Activated naive CD4-positive, alpha-beta T cell treated with anti-CD3 and anti-CD28 coated beads, Interleukin-2, amount 10 ng/mL, durations not matched to agents 7 days and 5 days (primary cell): ENCODE data around the gene ARMC2.
A peak's percentile ranks its signal among the peaks of the same experiment; 100 is the strongest.

Experiments used
- CTCF ChIA-PET: fragments of 350-600 bp; sonication (Branson Sonifier 250); formaldehyde crosslinking; loops from one replicate; lab custom pipeline; 2021; ENCODE audit warnings: antibody characterized with exemption; lab: Charles Lee
- DNase-seq: peaks from one replicate; pipeline ENCODE4 v3.0.0-alpha.2; 2020
- H3K27ac Mint-ChIP-seq: one replicate; pipeline ENCODE4 v1.8.0; 2021; ENCODE audit warnings: mild to moderate bottlenecking, moderate library complexity, mixed read lengths
- H3K27me3 Mint-ChIP-seq: one replicate; pipeline ENCODE4 v1.8.0; 2021; ENCODE audit warnings: mild to moderate bottlenecking, mixed read lengths
- H3K36me3 Mint-ChIP-seq: one replicate; pipeline ENCODE4 v1.8.0; 2021; ENCODE audit warnings: mixed read lengths
- H3K4me1 Mint-ChIP-seq: one replicate; pipeline ENCODE4 v1.8.0; 2021; ENCODE audit warnings: mixed read lengths
- H3K4me3 Mint-ChIP-seq: one replicate; pipeline ENCODE4 v1.8.0; 2021; ENCODE audit warnings: mild to moderate bottlenecking, moderate library complexity, mixed read lengths
- H3K9me3 Mint-ChIP-seq: one replicate; pipeline ENCODE4 v1.8.0; 2021; ENCODE audit warnings: mixed read lengths

The ARMC2 gene, protein sequence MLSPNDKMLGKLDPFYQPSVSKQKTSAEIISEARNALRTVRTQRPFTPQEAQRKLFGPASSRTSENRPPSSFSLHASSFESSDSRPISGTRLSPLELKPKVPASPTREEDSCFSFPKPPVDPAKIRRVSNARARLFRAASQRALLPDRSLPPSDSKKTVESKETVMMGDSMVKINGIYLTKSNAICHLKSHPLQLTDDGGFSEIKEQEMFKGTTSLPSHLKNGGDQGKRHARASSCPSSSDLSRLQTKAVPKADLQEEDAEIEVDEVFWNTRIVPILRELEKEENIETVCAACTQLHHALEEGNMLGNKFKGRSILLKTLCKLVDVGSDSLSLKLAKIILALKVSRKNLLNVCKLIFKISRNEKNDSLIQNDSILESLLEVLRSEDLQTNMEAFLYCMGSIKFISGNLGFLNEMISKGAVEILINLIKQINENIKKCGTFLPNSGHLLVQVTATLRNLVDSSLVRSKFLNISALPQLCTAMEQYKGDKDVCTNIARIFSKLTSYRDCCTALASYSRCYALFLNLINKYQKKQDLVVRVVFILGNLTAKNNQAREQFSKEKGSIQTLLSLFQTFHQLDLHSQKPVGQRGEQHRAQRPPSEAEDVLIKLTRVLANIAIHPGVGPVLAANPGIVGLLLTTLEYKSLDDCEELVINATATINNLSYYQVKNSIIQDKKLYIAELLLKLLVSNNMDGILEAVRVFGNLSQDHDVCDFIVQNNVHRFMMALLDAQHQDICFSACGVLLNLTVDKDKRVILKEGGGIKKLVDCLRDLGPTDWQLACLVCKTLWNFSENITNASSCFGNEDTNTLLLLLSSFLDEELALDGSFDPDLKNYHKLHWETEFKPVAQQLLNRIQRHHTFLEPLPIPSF

DNA sequence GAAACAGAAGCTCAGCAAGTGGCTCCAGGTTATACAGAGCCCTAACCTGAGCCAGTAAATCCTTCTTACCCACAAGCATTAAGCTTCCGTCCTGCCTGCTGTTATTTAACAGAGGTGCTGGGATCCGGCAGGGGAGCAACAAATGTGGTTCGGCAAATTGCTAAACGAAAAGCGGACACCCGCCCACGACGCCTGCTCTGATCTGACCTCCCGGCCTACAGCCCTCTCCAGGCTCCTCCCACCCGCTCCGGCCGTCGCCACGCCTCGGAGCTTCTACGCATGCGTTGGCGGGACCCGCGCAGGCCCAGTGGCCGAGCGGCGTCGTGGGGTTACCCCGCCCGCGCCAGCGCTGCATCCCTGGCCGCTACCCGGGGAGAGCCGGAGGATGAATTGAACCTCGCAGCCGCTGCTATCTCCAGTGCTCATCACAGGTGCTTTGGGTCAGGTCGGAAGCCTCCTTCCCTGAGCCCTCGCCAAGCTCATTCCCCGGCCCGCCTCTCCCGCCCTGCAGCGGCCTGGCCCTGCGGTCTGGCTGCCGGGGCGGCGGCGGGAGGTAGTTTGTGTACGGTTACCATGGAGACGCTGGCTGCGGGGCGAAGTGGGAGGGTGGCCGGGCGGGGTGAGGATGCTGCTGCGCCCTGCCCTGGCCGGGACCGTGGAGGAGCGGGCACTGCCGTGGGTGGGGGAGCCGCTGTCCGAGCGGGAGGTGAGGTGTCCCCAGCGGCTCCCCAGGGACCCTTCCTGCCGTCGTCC is at the start of gene ARMC2:
TSS of gene ARMC2 (plus strand) at position 307 of the 753 bp plus-strand sequence. CDS start 5,846 bp downstream, outside the sequence.
- Mint-ChIP-seq H3K36me3 (peaks cover 3% of the 10 kb centered on the region), H3K9me3 (no peaks in the 10 kb centered on the region), H3K27me3 (peaks cover 29% of the 10 kb centered on the region), H3K4me1 (peaks cover 26% of the 10 kb centered on the region), H3K4me3 (peak within 1 kb of the TSS; percentile 83), H3K27ac (peak within 1 kb of the TSS; percentile 75)
- CTCF ChIA-PET: interaction anchor here (0.6 to 2.3 kb wide), 7 partner anchors 11 to 307 kb away, joined by 3 to 6 read pairs (median 4); no protein-coding TSS in a partner anchor
- peak; percentile 86 for DNase-seq

DNA sequence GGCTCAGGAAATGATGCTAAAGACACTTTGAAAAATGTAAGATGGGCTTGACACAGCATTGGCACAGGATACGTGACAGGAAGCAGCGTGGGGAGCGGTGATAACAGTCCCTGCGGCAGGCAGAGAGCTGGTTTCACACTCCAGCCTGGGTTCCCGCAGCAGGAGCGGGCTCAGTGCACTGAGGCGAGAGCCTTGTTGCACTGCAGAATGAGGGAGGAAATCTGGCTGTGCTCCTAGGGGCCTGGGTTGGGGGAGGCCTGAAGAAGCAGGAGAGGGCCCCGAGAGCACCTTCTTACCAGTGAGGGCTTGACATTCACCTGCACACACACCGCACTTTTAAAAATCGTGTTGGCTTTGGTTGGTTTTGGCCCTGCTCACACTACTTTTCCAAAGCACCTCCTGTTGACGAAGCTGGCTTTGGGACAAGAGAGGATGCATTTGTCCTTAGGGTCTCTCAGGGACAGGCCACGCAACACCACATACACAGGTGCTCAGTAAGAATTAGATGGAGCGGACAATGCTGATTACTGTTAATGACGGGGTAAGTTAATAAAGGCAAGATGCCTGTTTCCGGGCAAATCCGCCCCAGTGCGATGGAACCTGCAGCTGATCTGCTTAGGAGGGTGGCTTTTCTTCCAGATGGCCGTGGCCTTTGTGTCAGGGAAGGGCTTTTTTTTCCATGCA is 49.4 kb upstream of the ARMC2 start:
- Mint-ChIP-seq H3K27me3 (peaks cover 9% of the 10 kb centered on the region), H3K4me1 (peaks cover 42% of the 10 kb centered on the region), H3K9me3 (no peaks in the 10 kb centered on the region), H3K27ac (peak overlapping the region; percentile 86), H3K36me3 (no peaks in the 10 kb centered on the region), H3K4me3 (peak overlapping the region; percentile 53)
- peak; percentile 82 for DNase-seq
- CTCF ChIA-PET: interaction anchor here (0.8 to 2.1 kb wide), 4 partner anchors 9 to 94 kb away, joined by 3 to 9 read pairs (median 5); no protein-coding TSS in a partner anchor

DNA sequence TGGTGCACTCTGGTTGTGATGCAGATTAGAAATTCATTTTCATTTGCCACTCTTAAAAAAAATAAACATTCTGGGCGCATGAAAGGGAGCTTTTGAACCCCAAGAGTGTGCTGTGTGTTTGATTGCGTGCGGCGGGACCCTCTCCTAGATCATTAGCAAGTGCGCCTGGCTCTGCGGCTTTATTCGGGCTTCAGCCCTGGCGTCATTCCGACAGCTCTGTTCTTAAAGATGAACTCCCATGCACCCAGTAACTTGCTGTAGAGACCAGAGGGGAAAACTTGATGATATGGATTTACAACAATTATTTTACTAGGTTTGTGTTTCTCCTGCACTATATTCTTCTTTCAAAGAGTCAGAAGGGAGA is 48.9 kb upstream of the ARMC2 start:
- Mint-ChIP-seq H3K4me3 (no peak overlapping the region), H3K27me3 (peaks cover 9% of the 10 kb centered on the region), H3K4me1 (peaks cover 42% of the 10 kb centered on the region), H3K27ac (no peak overlapping the region), H3K9me3 (no peaks in the 10 kb centered on the region), H3K36me3 (no peaks in the 10 kb centered on the region)
- CTCF ChIA-PET: no interaction called here
- DNase-seq: no peak

DNA sequence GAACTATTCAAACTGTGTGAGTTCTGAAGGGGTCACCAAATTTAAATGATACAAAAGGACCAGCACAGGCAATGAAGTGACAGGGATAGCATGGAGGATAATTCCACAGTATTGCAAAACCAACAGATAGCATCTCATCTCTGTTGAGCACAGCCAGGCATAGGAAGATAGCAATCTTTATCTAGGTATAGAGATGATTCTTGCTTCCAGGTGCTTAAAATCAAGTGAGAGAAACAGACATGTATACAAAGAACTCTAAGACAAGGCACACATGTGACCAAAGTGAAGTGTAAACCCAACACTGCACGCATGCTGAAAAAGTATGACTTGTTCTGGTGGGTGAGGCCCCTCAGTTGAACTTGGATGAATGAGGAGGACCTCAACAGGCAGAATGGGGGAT is 48.4 kb upstream of the ARMC2 start:
- no peaks in the 10 kb centered on the region for H3K9me3 Mint-ChIP-seq

DNA sequence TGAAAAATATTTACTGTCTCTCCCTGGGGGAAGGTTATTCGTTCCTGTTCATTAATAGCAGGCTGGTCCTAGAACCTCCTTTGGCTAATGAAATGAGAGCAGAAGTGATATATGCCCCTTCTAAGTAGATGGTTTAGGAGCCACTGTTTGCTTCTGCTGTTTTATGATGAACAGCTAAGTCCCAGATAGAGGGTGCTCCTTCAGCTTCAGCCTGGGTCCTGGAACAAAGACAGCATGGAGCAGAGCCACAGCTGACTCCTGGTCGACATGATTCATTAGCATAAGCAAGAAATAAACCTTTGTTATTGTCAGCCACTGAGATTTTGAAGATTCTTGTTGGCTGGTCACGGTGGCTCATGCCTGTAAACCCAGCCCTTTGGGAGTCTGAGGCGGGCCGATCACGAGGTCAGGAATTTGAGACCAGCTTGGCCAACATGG is 47.8 kb upstream of the ARMC2 start:
- no peaks in the 10 kb centered on the region for H3K9me3 Mint-ChIP-seq
- peaks cover 42% of the 10 kb centered on the region for H3K4me1 Mint-ChIP-seq
- peaks cover 3% of the 10 kb centered on the region for H3K27me3 Mint-ChIP-seq
- no peak overlapping the region for H3K27ac Mint-ChIP-seq
- no peak for DNase-seq
- H3K36me3 Mint-ChIP-seq: no peaks in the 10 kb centered on the region
- no peak overlapping the region for H3K4me3 Mint-ChIP-seq
- CTCF ChIA-PET: no interaction called here

More for the DNA sequence above, 48.4 kb upstream of the ARMC2 start:
- Mint-ChIP-seq H3K4me3 (no peak overlapping the region), H3K27me3 (peaks cover 5% of the 10 kb centered on the region), H3K27ac (no peak overlapping the region), H3K4me1 (peaks cover 42% of the 10 kb centered on the region), H3K36me3 (no peaks in the 10 kb centered on the region)
- CTCF ChIA-PET: no interaction called here
- DNase-seq: no peak

DNA sequence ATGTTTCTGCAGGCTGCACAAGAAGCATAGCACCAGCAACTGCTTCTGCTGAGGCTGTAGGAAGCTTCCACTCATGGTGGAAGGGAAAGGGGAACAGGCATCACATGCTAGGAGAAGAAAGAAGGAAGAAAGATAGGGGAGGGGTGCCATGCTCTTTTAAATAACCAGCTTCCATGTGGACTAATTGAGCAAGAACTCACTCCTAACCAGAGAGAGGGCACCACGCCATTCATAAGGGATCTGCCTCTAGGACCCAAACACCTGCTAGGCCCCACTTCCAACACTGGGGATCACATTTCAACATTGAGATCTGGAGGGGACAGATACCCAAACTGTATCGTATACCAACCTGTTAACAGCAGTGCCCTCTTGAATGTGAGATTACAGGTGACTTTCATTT is 46.9 kb upstream of the ARMC2 start:
- H3K4me3 Mint-ChIP-seq: no peak overlapping the region
- H3K36me3 Mint-ChIP-seq: no peaks in the 10 kb centered on the region
- no peaks in the 10 kb centered on the region for H3K9me3 Mint-ChIP-seq
- no peak for DNase-seq
- H3K27me3 Mint-ChIP-seq: peaks cover 8% of the 10 kb centered on the region
- no peak overlapping the region for H3K27ac Mint-ChIP-seq
- H3K4me1 Mint-ChIP-seq: peaks cover 48% of the 10 kb centered on the region
- CTCF ChIA-PET: no interaction called here

DNA sequence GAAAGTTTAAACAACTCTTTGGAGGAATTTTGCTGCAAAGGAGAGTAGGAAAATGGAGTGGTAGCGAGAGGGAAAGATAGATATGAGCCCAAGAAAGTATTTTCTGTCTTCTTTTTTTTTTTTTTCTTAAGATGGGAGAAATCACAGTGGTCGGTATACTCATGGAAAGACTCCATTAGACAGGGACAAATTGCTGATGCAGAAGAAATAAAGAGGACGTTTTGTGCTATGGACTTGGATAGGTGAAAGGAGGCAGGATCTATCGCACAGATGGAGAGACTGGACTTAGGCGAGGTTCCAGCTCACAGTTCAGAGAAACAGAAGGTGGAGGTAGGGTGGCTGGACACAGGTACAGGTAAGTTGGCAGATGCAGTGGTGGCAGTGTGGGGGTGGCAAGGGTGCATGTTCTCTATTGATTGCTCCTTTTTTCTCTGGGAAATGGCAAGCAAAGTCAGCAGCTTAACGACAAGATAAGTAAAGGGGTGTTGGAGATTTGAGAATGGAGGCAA is 44.2 kb upstream of the ARMC2 start:
- CTCF ChIA-PET: no interaction called here
- H3K36me3 Mint-ChIP-seq: no peaks in the 10 kb centered on the region
- peaks cover 8% of the 10 kb centered on the region for H3K27me3 Mint-ChIP-seq

DNA sequence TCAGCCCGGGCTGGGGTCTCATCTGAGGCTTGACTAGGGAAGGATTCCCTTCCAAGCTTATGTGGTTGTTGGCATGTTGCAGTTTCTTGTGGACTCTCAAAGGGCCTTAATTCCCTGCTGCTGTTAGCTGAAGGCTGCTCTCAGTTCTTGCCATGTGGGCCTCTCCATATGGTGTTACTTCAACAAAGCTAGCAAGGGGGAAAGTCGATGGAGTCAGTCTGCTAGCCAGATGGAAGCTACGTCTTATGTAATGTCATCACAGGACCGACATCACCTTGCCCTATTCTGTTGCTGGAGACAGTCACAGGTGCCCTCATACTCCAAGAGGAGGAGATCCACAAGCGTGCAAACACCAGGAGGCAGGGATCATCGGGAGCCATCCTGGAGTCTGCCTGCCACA is 43.3 kb upstream of the ARMC2 start:
- DNase-seq: no peak
- H3K27me3 Mint-ChIP-seq: peaks cover 16% of the 10 kb centered on the region
- CTCF ChIA-PET: no interaction called here
- H3K36me3 Mint-ChIP-seq: no peaks in the 10 kb centered on the region
- H3K27ac Mint-ChIP-seq: no peak overlapping the region
- H3K4me1 Mint-ChIP-seq: peaks cover 16% of the 10 kb centered on the region
- no peak overlapping the region for H3K4me3 Mint-ChIP-seq
- no peaks in the 10 kb centered on the region for H3K9me3 Mint-ChIP-seq

More for the DNA sequence above, 44.2 kb upstream of the ARMC2 start:
- no peak for DNase-seq
- Mint-ChIP-seq H3K9me3 (no peaks in the 10 kb centered on the region), H3K4me1 (peaks cover 25% of the 10 kb centered on the region), H3K27ac (no peak overlapping the region), H3K4me3 (no peak overlapping the region)

DNA sequence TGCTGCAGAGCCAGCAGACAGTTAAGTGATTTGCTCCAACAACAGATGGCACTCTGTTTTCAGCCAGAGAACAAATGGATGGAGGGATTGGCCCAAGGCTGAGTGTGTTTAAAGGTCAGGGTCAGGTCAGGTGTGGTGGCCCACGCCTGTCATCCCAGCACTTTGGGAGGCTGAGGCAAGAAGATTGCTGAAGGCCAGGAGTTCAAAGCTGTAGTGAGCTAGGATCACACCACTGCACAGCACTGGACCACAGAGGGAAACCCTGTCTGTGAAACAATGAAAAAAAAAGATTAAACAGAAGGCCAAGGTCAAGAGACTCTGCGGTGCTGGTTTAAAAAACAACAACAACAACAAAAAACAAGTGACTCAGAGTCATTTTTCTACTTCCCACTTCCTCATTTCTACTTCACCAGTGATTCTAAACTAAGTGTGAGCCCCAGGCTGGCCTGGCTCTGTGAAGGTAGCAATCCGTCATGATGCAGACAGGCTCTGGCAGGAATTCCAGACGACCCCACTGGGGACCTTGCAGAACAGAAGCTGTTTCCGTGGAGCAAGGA is 42.5 kb upstream of the ARMC2 start:
- peaks cover 14% of the 10 kb centered on the region for H3K4me1 Mint-ChIP-seq
- peaks cover 16% of the 10 kb centered on the region for H3K27me3 Mint-ChIP-seq
- no peaks in the 10 kb centered on the region for H3K36me3 Mint-ChIP-seq
- CTCF ChIA-PET: interaction anchor here (0.5 to 1.2 kb wide), 2 partner anchors 87 to 264 kb away, joined by 3 to 4 read pairs; no protein-coding TSS in a partner anchor
- DNase-seq: no peak
- no peak overlapping the region for H3K4me3 Mint-ChIP-seq
- H3K27ac Mint-ChIP-seq: no peak overlapping the region
- no peaks in the 10 kb centered on the region for H3K9me3 Mint-ChIP-seq

DNA sequence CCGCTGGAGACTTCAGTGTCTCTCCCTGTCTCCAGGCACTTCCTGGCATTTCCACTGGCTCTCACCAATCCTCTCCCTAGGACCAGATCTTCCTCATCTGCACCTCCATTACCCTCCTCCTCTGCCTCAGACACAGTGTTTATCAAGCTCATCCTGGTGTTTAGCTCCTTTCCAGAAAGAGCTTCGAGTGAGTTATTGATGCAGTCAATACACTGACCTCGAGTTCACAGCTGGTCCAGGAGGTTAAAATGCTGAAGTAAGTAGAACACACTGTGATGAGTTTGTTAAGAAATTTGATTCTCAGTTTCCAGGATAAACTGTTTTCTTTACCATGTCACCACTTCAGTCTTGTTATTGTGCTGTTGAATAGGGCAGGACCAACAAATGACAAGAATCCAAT is 42.1 kb upstream of the ARMC2 start:
- H3K9me3 Mint-ChIP-seq: no peaks in the 10 kb centered on the region
- H3K4me1 Mint-ChIP-seq: peaks cover 12% of the 10 kb centered on the region
- no peak overlapping the region for H3K27ac Mint-ChIP-seq
- CTCF ChIA-PET: interaction anchor here (0.5 to 1.2 kb wide), 2 partner anchors 86 to 265 kb away, joined by 3 to 4 read pairs; no protein-coding TSS in a partner anchor
- no peak overlapping the region for H3K4me3 Mint-ChIP-seq
- H3K27me3 Mint-ChIP-seq: peaks cover 16% of the 10 kb centered on the region
- DNase-seq: no peak
- no peaks in the 10 kb centered on the region for H3K36me3 Mint-ChIP-seq

DNA sequence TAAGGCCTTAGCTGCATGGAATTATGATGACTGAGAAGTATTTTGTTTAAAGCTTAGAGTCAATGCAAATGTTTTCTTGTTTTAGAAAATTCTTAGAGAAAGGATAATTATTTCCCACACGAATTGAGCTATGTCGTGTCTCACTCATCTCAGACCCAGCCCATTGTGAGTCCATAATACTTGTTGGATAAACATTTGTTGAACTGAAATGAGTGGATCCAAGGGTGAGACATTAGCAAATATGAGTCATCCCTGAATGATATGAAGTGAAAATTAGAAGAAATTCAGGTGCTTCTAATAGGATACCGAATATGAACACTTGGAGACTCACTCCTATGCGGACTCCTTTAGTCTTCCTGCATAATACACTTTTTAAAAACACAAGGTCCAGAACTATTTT is 41.6 kb upstream of the ARMC2 start:
- Mint-ChIP-seq H3K36me3 (no peaks in the 10 kb centered on the region), H3K9me3 (no peaks in the 10 kb centered on the region), H3K4me1 (peaks cover 8% of the 10 kb centered on the region), H3K27me3 (peaks cover 16% of the 10 kb centered on the region), H3K27ac (no peak overlapping the region), H3K4me3 (no peak overlapping the region)
- CTCF ChIA-PET: interaction anchor here (1.2 kb wide), 1 partner anchor 265 kb away, joined by 4 read pairs; no protein-coding TSS in a partner anchor
- no peak for DNase-seq

DNA sequence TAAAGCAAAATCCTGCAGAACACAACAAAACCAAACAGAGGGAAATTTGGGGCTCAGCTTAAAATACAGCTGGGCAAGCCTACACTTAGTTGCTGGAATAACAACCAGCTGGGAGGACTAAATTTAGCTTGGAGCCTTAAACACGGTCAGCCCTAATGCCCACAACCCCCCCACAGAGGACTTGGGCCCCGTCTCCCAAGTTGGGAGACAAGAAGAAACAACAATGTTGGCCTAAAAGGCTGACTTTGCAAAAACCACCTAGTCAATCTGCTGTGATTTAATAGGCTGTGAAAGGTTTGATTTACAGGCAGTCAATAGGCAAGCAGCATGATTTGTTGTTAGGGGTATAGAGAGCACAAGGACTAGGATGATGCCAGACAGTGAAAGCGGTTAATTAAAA is 40.3 kb upstream of the ARMC2 start:
- DNase-seq: no peak
- no peaks in the 10 kb centered on the region for H3K9me3 Mint-ChIP-seq
- peaks cover 7% of the 10 kb centered on the region for H3K4me1 Mint-ChIP-seq
- no peak overlapping the region for H3K4me3 Mint-ChIP-seq
- peaks cover 16% of the 10 kb centered on the region for H3K27me3 Mint-ChIP-seq
- CTCF ChIA-PET: interaction anchor here (0.8 kb wide), 1 partner anchor 827 kb away, joined by 4 read pairs; no protein-coding TSS in a partner anchor
- H3K27ac Mint-ChIP-seq: no peak overlapping the region
- H3K36me3 Mint-ChIP-seq: no peaks in the 10 kb centered on the region

DNA sequence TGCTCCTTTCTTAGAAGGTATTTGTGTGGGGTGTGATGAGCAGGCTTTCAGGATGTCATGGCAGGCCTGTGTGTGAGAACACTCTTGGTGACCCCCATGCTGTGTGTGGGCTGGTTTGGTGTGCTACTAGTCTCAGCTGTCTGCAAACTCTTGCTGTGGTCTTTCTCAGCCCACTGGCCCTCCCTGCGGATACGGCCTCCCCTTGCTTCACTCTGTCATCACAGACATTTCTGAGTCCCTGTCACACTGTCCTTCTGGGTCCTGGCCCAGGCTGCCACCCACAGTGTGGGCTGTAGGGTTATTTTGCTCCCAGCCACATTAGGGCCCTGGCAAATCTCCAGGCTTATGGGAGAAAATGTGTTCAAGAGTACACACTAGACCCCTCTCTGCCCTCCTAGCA is 39.0 kb upstream of the ARMC2 start:
- Mint-ChIP-seq H3K4me3 (no peak overlapping the region), H3K27ac (no peak overlapping the region), H3K4me1 (peaks cover 7% of the 10 kb centered on the region), H3K36me3 (no peaks in the 10 kb centered on the region), H3K27me3 (peaks cover 16% of the 10 kb centered on the region), H3K9me3 (peaks cover 2% of the 10 kb centered on the region)
- CTCF ChIA-PET: no interaction called here
- no peak for DNase-seq
